ENCODE data around the gene PURB.

DNA sequence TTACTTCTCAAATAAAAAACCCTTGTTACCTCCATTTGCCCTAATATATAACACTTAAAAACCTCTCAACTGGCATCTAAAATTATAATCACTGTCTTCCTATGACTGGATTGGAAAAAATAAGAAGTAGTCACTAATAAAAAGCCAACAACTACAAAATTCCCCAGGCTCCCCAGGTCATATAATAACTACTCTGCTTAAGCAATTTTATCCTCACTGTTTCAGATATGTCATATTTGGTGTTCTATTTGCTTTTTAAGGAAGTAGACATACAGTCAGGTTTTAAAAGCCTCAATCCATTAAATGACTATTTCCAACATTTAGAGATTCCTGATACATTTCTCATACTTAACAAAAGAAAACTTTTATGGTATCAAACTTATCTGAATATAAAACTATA, 39.9 kb downstream of the PURB start:
- TF ChIP-seq GATA2 (IDR thresholded peaks at IDR 0.05; ENCODE audit: low read depth, low read length) (no peak), GATA3 (IDR thresholded peaks at IDR 0.05; ENCODE audit: low read depth, low read length) (no peak)

Data from SH-SY5Y (cell line).